ENCODE measurements around the gene SLC25A29.
"Not testable (repeated sequence)": the region's sequence is repeated elsewhere in the genome, so short reads cannot be mapped to it uniquely, and the experiment has no call there.

SLC25A29 gene

DNA sequence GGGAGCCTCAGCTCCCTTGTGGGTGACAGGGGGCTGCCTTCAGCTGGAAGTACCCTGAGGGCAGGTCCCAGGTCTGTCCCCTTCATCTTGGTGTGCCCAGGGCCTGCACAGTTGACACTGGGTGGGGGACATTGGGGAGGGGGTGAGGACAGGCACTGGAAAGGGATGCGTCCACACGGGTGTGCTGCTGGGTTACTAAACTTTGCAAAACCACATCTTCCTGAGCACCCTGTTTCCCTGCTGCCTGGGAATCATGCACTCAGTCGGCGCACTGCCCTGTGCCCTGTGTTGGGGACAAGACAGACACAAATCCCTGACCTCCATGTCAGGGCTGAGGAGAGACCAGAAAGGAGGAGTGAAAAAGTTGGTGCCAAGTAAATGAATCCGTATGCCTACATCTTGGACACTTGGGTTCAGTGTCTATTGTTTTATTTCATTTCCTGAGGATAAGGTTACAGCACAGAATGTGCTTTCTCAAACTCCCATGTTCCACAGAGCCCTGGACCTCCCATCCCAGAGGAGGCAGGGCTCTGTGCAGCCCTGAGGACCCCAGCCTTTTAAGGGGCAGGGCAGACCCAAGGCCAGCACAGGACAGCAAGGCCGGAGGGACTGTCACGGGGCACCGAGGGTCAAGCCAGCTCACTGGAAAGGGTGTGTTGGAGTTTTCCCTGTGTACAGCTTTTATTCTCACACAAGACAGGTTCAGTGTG is 2.9 kb upstream of the SLC25A29 start:
- TF ChIP-seq, protein P1, sequence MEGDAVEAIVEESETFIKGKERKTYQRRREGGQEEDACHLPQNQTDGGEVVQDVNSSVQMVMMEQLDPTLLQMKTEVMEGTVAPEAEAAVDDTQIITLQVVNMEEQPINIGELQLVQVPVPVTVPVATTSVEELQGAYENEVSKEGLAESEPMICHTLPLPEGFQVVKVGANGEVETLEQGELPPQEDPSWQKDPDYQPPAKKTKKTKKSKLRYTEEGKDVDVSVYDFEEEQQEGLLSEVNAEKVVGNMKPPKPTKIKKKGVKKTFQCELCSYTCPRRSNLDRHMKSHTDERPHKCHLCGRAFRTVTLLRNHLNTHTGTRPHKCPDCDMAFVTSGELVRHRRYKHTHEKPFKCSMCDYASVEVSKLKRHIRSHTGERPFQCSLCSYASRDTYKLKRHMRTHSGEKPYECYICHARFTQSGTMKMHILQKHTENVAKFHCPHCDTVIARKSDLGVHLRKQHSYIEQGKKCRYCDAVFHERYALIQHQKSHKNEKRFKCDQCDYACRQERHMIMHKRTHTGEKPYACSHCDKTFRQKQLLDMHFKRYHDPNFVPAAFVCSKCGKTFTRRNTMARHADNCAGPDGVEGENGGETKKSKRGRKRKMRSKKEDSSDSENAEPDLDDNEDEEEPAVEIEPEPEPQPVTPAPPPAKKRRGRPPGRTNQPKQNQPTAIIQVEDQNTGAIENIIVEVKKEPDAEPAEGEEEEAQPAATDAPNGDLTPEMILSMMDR (IDR thresholded peaks at IDR 0.05; ENCODE audit: low read depth, low read length) = no peak

DNA sequence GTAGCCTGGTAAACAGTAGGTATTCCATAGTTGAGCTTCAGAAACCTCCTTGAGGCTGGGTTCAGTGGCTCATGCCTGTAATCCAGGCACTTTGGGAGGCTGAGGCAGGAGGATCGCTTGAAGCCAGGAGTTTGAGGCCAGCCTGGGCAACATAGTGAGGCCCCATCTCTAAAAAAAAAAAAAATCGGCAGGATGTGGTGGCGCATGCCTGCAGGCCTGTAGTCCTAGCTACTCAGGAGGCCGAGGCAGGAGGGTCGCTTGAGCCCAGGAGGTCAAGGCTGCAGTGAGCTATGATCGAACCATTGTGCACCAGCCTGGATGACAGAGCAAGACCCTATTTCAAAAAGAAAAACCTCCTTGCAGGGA is 2.2 kb upstream of the SLC25A29 start:
- not testable (repeated sequence) for DNase-seq (ENCODE audit: low read depth in 2 of 2); H3K4me3 ChIP-seq (replicated peaks in 1 of 2; ENCODE audit: low read depth in 2 of 2, low read length in 2 of 2)

More for the DNA sequence above, 2.9 kb upstream of the SLC25A29 start:
- peak in 1 of 2 donors; percentile 19 for DNase-seq (ENCODE audit: low read depth in 2 of 2)
- H3K4me3 ChIP-seq (replicated peaks in 1 of 2; ENCODE audit: low read depth in 2 of 2, low read length in 2 of 2) = no peak overlapping the region

DNA sequence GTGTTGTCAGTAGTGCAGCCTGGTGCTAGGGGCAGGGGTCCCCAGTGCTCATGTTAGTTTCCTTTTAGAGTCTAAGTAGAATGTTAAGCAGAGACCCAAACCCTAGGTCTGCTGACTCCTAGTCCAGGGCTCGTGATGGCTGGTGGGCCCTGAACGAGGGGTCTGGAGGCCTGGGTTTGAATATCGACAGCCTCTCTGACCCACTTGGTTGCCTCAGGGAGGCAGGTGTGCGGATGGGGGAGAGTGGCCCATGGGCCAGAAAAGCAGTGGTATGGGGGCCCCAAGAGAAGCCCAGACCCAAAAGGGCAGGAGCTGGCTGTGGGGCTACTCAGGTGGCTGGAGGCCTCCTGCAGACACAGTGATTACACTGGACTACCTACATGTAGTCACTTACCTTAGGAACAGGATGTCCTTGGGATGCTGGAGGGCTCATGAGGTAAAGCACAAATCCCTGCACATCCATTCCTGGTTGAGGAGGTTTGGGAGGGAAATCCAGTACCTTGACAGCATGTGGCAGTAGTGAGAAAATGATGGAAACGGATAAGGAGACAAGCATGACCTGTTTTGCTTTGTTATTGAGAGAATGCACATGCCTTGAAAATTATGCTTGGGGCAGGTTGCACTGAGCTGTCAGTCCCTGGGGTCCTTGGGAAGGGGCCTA is 1.7 kb upstream of the SLC25A29 start:
- TF ChIP-seq, protein P1 (IDR thresholded peaks at IDR 0.05; ENCODE audit: low read depth, low read length) = no peak
- peak overlapping the region; percentile 81 to 83 for H3K4me3 ChIP-seq (replicated peaks in 1 of 2; ENCODE audit: low read depth in 2 of 2, low read length in 2 of 2)

DNA sequence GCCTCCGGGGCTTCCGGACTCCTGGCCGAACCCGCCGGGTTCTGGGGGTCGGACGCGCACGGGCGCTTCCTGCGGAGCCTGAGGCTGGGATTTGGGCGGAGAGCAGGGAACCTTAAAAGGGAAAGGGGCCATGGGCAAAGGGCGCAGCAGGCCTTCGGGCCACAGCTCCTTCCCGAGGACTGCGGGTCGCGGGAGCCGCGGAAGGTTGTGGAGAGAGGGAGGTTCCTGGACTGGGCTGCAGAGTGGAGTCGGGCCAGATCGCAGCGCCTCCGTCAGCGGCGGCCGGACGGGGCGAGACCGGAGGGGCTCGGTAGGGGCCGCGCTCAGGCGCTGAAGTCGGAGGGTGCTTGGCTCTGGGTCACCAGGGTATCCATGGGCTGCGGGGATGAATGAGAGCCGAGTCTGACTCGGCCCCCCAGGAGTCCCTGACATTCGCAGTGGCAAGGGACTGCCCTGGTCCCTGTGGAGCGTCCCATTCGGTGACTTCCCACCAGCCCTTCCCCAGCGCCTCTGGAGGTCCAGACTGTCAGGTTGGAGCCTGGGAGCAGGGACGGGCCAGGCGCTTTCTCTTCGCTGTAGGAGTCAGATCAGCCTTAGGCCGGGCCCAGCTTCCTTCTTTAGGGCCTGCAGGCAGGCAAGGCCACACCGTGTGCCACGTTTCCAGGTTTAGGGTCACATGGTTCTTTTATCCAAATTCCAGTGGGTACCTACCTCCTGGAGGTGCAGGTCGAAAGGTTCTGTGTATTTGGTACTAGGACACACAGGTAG is 938 bp upstream of the SLC25A29 start:
- TF ChIP-seq, protein P1 (IDR thresholded peaks at IDR 0.05; ENCODE audit: low read depth, low read length) = no peak
- H3K4me3 ChIP-seq (replicated peaks in 1 of 2; ENCODE audit: low read depth in 2 of 2, low read length in 2 of 2) = peak overlapping the region; percentile 81 to 83
- DNase-seq (ENCODE audit: low read depth in 2 of 2) = peak; percentile 21 to 24

More for the DNA sequence above, 1.7 kb upstream of the SLC25A29 start:
- DNase-seq (ENCODE audit: low read depth in 2 of 2) = no peak

DNA sequence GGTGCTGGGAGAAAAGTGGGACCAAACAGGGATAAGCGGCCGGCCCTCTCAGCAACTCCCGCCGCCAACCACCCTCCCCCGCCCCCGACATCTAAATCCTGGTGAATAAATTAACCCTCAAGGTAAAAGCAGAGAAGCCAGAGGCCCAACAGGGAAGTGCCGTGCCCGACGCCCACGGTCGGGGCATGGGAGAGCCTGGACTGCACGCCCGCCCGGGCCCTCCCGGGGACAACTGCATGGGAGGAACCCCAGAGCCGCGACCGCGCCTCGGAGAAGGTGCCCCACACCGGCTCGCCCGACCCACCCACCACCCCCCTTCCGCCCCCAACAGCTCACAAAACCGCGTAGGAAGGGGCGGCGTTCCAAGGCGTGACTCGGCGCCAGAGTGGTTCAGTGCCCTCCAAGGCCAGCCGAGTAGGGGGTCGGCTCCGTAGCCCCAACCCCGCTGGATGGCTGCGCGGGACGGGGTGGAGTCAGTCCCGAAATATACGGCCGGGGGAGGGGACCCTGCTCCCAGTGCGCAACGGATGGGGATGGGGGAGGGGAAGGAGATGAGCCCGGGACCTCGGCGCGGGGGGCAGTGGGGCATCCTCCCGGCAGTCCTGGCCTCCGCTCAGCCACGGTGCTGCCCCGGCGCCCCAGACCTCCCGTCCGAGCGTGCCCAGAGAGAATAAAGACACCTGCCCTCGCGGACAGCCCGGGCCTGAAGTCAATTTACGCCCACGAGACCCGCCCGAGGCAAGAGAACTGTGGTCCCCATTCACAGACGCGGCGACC is 732 bp downstream of the SLC25A29 start:
- no peak for DNase-seq (ENCODE audit: low read depth in 2 of 2)
- TF ChIP-seq, protein P1 (IDR thresholded peaks at IDR 0.05; ENCODE audit: low read depth, low read length) = no peak
- peak overlapping the region; percentile 67 to 75 for H3K4me3 ChIP-seq (replicated peaks in 1 of 2; ENCODE audit: low read depth in 2 of 2, low read length in 2 of 2)

DNA sequence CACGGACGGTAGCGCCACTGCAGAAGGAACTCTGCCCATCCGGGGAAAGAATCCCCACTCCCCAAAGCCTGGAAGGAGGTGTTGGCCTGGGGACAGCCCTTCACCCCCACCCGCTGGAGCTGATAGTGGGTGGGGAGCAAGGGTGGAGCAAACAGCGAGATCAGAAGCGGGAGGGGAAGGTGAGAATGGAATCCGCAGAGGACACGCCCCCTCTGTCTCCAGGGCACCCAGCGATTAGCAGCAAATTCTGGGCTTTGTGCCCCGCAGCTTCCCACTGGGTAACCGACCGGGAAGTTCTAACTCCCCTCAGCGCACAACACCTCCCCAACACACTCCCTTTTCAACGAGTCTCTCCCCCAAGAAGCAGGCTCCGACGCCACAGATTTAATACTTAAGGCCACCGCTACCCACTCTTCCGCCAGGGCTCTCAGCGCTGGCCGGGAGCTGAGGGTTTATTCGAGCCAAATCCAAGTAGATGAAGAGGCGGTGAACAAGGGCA is 1.4 kb downstream of the SLC25A29 start:
- peak; percentile 39 to 57 for DNase-seq (ENCODE audit: low read depth in 2 of 2)
- TF ChIP-seq, protein P1 (IDR thresholded peaks at IDR 0.05; ENCODE audit: low read depth, low read length) = no peak

More for the DNA sequence above, 1.4 kb downstream of the SLC25A29 start:
- H3K4me3 ChIP-seq (replicated peaks in 1 of 2; ENCODE audit: low read depth in 2 of 2, low read length in 2 of 2) = peak overlapping the region; percentile 67 to 75
